GM10847 (cell line): ENCODE results near the gene MYPN.

ENCODE experiments used
- POLR2A ChIP-seq: IDR thresholded peaks from 2 replicates; pipeline ENCODE4 v1.6.1; 2011; ENCODE audit not compliant: insufficient read length; ENCODE audit errors: extremely low read depth

Gene MYPN

GRCh38 chr10:68110027-68110426 is 739 bp downstream of the MYPN start:
- TF ChIP-seq POLR2A = no peak

GRCh38 chr10:68111584-68111983 is 2.3 kb downstream of the MYPN start:
- no peak for TF ChIP-seq POLR2A

GRCh38 chr10:68112837-68113236 is 3.5 kb downstream of the MYPN start:
- no peak for TF ChIP-seq POLR2A

GRCh38 chr10:68118657-68119056 is 9.4 kb downstream of the MYPN start:
- TF ChIP-seq POLR2A = no peak

GRCh38 chr10:68121020-68121743 is 11.9 kb downstream of the MYPN start:
- no peak for TF ChIP-seq POLR2A

- no peak for TF ChIP-seq POLR2A
Measured at GRCh38 chr10:68121852-68122251, 12.6 kb downstream of the MYPN start.

DNA sequence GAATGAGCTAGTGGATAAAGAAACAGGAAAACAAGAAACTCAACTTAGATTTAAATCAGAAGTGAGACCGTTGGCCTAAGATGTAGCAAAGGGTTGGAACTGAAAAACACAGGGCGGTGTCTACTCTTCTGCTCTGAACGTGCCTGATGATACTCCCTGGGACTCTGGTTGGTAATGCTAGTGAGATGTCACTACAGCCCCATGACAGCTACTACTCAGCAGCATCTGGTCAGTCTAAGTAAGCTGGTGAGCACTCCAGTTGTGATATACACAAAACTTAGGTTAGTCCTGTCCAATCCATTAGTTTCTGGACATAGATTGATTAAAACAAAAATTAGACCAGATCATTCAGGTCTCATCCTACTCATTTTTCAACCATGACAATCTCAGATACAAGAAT is 15.4 kb downstream of the MYPN start:
- no peak for TF ChIP-seq POLR2A

DNA sequence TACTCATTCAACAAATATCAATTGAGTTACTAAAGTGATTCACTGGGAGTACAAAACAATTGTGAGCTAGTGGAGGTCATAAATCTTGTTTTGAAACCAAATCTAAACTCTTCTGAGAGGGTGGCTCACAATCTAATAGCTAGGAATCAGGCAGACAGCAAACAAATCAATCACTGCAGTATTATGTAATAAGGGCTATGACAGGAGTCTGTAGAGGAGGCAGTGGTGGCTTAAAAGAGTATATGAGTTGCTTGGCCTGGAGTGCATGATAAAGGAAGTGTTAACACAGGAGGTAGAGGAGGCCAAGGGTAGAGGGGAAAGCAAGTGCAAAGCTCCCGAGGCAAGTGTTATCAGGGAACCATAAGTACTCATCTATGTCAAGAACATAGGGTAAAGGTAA is 16.5 kb downstream of the MYPN start:
- no peak for TF ChIP-seq POLR2A

DNA sequence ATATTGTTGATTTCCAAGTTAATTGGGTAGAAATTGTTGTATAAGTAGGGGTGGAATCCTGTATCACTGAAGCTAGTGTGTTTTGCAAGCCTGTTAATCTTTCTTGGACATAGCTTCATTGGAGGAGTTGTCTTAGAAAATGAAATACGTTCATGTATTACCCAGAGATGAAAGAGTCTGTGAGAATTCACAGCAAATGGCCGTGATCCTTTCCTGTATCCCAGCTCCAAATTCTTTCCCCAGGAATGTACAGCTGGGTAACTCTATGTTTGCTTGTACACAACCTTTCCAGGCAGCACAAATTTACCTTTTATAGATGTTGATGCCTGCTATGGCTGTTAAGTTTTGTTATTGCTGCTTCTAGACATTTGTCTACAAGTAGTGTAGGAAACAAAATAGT is 18.7 kb downstream of the MYPN start:
- no peak for TF ChIP-seq POLR2A

DNA sequence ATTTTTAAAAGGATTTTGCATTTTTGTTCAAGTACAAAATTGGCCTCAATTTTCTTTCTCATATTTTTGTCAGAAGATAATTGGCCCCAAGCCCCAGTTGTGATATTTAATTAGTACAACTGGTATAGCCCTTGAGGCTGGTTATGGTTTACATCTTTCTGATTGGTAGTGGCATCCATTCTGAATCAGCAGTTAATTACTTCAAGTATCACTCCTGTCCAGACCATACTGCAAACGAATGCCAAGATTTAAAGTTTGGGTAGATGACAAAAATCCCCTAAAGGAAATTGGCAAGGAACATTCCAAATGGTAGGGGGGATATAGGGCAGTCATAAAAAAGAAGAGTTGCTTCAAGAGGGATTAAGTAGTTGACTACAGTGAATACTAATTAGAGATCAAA is 23.1 kb downstream of the MYPN start:
- no peak for TF ChIP-seq POLR2A

DNA sequence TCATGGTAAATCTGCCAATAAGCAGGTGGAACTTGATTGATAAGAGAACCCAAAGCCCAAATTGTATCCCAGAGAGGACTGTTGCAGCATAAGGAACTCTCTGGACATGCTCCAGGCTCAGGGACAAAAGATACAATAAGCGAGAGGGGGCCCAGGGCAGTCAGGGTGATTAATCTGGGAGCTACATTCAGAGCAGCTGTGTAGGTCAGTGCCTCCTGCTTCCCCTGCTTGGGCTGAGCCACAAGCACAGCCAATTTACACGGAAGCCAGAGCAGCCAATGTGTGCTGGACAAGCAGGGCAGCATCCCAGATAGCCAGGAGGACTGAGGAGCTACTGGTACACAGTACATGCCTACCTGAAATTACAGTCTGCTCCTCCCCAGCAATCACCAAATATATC is 24.2 kb downstream of the MYPN start:
- TF ChIP-seq POLR2A = no peak

DNA sequence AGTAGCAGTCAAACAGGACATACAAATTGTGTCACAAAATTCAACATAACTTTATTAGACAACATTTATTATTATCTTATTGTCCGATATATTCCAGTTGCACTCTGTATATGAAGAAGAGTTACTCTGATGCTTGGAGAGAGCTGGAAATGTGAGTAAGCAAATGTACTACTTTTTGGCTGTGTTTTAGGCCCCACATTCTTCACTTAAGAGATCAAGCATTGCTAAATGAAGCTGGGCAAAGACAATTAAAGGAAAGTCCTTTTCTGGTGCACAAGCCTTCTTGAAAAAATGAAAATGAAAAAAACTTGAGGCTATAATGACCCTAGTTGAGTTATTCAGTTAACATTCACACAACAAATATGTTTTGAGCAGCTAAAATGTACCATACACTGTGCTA is 26.1 kb downstream of the MYPN start:
- TF ChIP-seq POLR2A = no peak

DNA sequence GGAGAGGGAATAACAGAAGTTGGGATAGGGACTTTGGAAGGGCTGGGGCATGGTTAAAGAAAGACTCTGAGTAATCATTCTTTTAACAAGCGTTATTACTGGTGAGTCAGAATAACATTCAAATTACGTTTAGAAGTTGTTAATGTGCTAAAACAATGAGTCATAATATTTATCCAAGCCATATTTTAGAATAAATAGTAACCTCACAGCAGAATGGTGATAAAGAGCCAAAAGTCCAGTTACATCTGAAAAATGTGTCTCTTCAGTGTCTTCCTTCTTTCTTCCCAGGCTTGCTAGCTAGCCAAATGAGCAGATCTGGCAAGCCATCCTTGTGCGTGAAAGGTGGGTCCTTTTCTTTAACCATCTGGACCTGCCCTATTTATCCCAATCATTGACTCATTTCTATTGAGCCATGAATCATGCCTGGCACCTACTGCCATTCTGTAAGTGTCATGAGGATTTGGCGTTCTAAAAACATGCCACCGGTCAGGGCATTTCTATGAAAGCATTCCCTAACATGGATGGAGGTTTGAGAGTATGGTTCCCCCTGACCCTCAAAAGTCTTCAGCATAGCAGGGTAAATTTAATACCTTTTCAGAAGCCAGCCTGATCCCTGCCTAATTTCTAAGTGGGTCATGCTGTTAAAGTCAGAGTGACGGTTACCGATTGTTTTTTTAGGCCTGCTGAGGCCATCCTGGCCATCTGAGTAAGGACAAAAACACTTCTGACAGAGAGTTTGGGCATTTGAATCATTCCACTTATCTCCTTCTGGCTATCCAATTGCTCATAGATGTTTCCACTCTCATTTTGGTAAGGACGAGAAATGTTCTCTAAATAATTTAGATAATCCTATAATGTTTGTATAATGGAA is 26.9 kb downstream of the MYPN start:
- no peak for TF ChIP-seq POLR2A

GRCh38 chr10:68137171-68137570 is 27.9 kb downstream of the MYPN start:
- no peak for TF ChIP-seq POLR2A

DNA sequence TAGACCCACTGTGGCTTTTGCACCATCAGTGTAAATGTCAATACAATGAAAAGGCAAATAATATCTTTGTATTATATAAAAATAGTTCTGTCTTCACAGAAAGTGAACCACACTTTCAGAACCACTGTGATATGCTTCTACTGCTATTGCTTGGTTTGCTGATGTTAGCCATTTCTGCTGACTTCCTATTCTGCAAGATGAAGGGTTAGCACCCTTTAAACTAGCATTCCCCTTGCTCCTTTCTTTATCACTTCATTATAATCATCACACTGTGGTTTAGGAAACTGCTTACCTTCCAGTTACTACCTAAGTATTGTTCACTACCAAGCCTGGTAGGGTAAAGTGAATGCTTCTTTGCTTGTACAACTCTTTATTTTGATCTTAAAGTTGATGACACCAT is 29.2 kb downstream of the MYPN start:
- TF ChIP-seq POLR2A = no peak

DNA sequence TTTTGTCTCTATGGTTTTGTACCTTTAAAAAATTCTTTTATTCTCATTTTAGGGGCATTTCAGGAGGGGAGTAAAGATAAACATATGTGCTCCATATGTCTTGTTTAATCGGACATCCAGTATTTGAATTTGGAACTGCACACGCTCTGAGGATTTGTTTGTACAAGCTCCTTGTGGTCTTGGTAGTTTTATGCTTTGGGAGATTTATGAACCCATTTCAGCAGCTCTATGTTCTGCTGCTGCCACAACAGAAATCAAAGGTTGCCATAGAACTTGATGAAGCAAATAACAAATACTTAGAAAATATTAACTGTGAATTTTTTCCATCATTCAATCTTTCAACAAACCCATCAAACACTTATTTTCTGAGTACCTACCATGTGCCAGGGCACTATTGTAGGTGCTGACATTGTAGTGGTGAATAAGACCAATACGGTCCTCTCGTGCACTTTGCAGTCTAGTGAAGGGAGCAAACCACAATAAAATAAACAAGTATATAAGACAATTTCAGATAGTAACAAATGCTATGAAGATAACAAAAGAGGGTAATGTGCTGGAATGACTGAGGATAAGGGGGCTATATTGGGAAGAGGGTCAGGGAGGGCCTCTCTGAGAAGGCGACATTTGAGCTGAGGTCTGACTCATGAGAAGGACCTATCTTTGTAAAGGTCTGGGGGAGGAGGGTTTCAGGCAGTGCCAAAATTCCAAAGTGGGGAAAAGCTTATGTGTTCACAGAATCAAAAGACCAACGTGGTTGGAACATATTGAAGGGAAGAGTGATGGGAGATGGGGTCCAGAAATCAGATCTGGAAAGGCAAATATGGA is 30.4 kb downstream of the MYPN start:
- TF ChIP-seq POLR2A = no peak
